Body of pancreas (tissue), 4 donors: ENCODE measurements around the gene PTPRJ.

Experiments
- POLR2A ChIP-seq, 3 donors: fragments of 450-650 bp; IDR thresholded peaks; one replicate each; pipeline ENCODE4 v1.6.1; 2016; ENCODE audit warnings: antibody characterized with exemption in 3 of 3, mild to moderate bottlenecking in 2 of 3
- TF ChIP-seq, protein P1 (sequence below), 7 experiments: fragments of 450-650 bp in 4 of 7; fragments of 200-600 bp in 3 of 7; sonication (generic) in 3 of 7; IDR thresholded peaks; one replicate each; pipeline ENCODE4 v1.5.1; 2016 to 2019; ENCODE audit warnings: antibody characterized with exemption in 7 of 7

DNA sequence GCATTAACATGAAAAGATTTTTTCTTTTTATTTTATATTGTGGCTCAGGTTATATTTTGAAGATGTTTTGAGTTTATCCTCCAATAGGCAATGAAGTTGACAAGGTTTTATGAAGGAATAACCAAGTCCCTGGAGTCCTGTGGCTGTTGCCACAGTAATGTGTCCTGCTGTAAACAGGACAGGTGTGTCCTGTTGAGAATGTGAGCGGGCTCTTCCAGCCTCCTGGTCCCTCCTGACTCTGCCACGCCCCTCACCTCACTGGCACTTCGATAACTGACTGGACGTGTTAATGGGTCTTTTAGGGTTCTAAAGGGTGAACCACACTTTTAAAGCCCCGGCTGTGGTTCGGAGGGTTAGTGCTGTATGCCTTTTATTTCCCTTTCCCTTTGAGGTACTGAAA, 188.5 kb downstream of the PTPRJ start:
- TF ChIP-seq, protein P1, sequence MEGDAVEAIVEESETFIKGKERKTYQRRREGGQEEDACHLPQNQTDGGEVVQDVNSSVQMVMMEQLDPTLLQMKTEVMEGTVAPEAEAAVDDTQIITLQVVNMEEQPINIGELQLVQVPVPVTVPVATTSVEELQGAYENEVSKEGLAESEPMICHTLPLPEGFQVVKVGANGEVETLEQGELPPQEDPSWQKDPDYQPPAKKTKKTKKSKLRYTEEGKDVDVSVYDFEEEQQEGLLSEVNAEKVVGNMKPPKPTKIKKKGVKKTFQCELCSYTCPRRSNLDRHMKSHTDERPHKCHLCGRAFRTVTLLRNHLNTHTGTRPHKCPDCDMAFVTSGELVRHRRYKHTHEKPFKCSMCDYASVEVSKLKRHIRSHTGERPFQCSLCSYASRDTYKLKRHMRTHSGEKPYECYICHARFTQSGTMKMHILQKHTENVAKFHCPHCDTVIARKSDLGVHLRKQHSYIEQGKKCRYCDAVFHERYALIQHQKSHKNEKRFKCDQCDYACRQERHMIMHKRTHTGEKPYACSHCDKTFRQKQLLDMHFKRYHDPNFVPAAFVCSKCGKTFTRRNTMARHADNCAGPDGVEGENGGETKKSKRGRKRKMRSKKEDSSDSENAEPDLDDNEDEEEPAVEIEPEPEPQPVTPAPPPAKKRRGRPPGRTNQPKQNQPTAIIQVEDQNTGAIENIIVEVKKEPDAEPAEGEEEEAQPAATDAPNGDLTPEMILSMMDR (IDR thresholded peaks at IDR 0.05): no peak
- no peak for TF ChIP-seq POLR2A (IDR thresholded peaks at IDR 0.05)
